PC-9 (cell line): Measurements from ENCODE around the gene RIPK3. TPM values are rescaled to one million over a fixed set of nuclear protein-coding genes. Genes with fewer than 3 reads are reported as not detected.

Experiments
- BruUV-seq: library from RNA; stranded (reverse); fragments of 400-500 nt; replicated peaks from 2 replicates; lab custom pipeline; 2021; lab: Mats Ljungman, UMichigan
- CTCF ChIA-PET: fragments of 300-600 bp; sonication (Branson Sonifier 250); formaldehyde crosslinking; loops from one replicate; lab custom pipeline; 2022; ENCODE audit warnings: antibody characterized with exemption; lab: Charles Lee
- POLR2A ChIA-PET: fragments of 300-600 bp; sonication (Branson Sonifier 250); formaldehyde crosslinking; loops from one replicate; lab custom pipeline; 2022; ENCODE audit warnings: antibody characterized with exemption; ENCODE audit not compliant: unreplicated experiment; lab: Charles Lee
- DNase-seq, 2 experiments: peaks; one replicate each; pipeline versions ENCODE4 v3.0.0 to v3.0.0-alpha.2; 2015 to 2022; ENCODE audit warnings: mixed read lengths in 1 of 2
- H2AFZ ChIP-seq: fragments of 200-600 bp; sonication (generic); 2 replicates; pipeline ENCODE4 v1.8.1; 2017; ENCODE audit warnings: antibody characterized with exemption
- H3F3A ChIP-seq: fragments of 200-600 bp; sonication (generic); 2 replicates; pipeline ENCODE4 v1.8.1; 2017; ENCODE audit warnings: antibody characterized with exemption, mild to moderate bottlenecking, low read depth; ENCODE audit not compliant: insufficient read depth
- H3K27ac ChIP-seq: fragments of 200-600 bp; sonication (generic); 2 replicates; pipeline ENCODE4 v1.6.1; 2016; ENCODE audit warnings: mixed run types
- H3K27me3 ChIP-seq: fragments of 200-600 bp; sonication (generic); 2 replicates; pipeline ENCODE4 v1.6.1; 2016; ENCODE audit warnings: low read depth, mixed run types; ENCODE audit not compliant: insufficient read depth
- H3K36me3 ChIP-seq: fragments of 200-600 bp; sonication (generic); 2 replicates; pipeline ENCODE4 v1.6.1; 2016; ENCODE audit warnings: low read depth, mixed run types
- H3K4me1 ChIP-seq: fragments of 200-600 bp; sonication (generic); replicated peaks from 2 replicates; pipeline ENCODE4 v1.6.1; 2016; ENCODE audit warnings: mixed run types; ENCODE audit not compliant: insufficient read depth
- H3K4me2 ChIP-seq: fragments of 200-600 bp; sonication (generic); 2 replicates; pipeline ENCODE4 v1.6.1; 2017; ENCODE audit warnings: mixed run types
- H3K4me3 ChIP-seq: fragments of 200-600 bp; sonication (generic); 2 replicates; pipeline ENCODE4 v1.6.1; 2016; ENCODE audit warnings: mixed run types
- H3K79me2 ChIP-seq: fragments of 200-600 bp; sonication (generic); 2 replicates; pipeline ENCODE4 v1.6.1; 2017; ENCODE audit warnings: low read depth, mixed run types
- H3K9me2 ChIP-seq: fragments of 200-600 bp; sonication (generic); 2 replicates; pipeline ENCODE4 v1.8.1; 2017; ENCODE audit warnings: mild to moderate bottlenecking; ENCODE audit not compliant: insufficient read depth
- H3K9me3 ChIP-seq: fragments of 200-600 bp; sonication (generic); 2 replicates; pipeline ENCODE4 v1.8.1; 2016; ENCODE audit warnings: low read depth; ENCODE audit not compliant: insufficient read depth
- H4K20me1 ChIP-seq: fragments of 200-600 bp; sonication (generic); 2 replicates; pipeline ENCODE4 v1.8.1; 2017; ENCODE audit not compliant: insufficient read depth
- CTCF ChIP-seq: fragments of 200-600 bp; sonication (generic); conservative IDR thresholded peaks from 2 replicates; pipeline ENCODE4 v1.6.1; 2017; ENCODE audit warnings: mixed run types, antibody characterized with exemption, mild to moderate bottlenecking, moderate library complexity
- EZH2 ChIP-seq: fragments of 200-600 bp; sonication (generic); IDR thresholded peaks from 2 replicates; pipeline ENCODE4 v1.8.0; 2017; ENCODE audit warnings: antibody characterized with exemption, low read depth
- intact Hi-C: fragments of 100-400 bp; cut with micrococcal nuclease; formaldehyde crosslinking; loops from one replicate; pipeline ENCODE4 v1.10.0; 2022; ENCODE audit not compliant: unreplicated experiment
- total RNA-seq: library from RNA; stranded (reverse); gene quantifications from 2 replicates; pipeline ENCODE4 v1.2.3, GENCODE V29; 2021

Gene RIPK3
- total RNA-seq, 1 experiment from 2014 or later = 6.4 TPM

DNA sequence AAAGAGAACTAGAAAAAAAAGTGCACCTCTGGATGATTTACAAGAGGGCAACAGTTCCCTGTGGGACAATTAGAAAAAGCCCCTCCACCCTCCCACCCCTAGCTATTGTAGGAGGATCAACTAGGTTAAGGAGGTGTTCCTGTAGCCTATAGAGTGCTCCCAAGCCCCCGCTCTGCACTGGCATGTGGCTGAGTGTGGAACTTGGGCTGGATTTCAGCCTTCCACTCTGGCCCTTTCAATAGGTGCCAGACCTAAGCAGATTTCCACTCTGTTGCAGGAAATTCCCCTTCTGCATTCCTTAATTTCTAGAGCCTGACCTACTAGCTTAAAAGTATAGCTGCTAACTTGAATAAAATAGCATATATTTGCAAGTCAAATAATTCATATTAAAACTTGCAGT lies 31.0 kb upstream of the RIPK3 start:
- H3F3A ChIP-seq = 0 out of 2 replicates have a peak, but pooled peaks cover 3% of the 10 kb centered on the region
- no peak for DNase-seq
- ChIA-PET POLR2A (interaction anchor here (0.6 kb wide), 1 partner anchor 21 kb away, joined by 3 read pairs; no protein-coding TSS in a partner anchor), CTCF (no interaction called here)
- H3K79me2 ChIP-seq = no peaks in the 10 kb centered on the region
- TF ChIP-seq EZH2 = no peak
- no peak for TF ChIP-seq CTCF
- no peaks in the 10 kb centered on the region for H3K9me2 ChIP-seq
- no peak overlapping the region for H3K4me3 ChIP-seq
- no peaks in the 10 kb centered on the region; the same call in none of the 2 replicates for H3K4me1 ChIP-seq
- no peaks in the 10 kb centered on the region for H4K20me1 ChIP-seq
- H3K36me3 ChIP-seq = no peaks in the 10 kb centered on the region
- H3K27me3 ChIP-seq = no peaks in the 10 kb centered on the region
- no peaks in the 10 kb centered on the region for H3K9me3 ChIP-seq
- no peak overlapping the region for H2AFZ ChIP-seq
- intact Hi-C loops = no loop called here
- H3K4me2 ChIP-seq = no peak overlapping the region
- BruUV-seq = no TSS peak
- H3K27ac ChIP-seq = no peak overlapping the region

DNA sequence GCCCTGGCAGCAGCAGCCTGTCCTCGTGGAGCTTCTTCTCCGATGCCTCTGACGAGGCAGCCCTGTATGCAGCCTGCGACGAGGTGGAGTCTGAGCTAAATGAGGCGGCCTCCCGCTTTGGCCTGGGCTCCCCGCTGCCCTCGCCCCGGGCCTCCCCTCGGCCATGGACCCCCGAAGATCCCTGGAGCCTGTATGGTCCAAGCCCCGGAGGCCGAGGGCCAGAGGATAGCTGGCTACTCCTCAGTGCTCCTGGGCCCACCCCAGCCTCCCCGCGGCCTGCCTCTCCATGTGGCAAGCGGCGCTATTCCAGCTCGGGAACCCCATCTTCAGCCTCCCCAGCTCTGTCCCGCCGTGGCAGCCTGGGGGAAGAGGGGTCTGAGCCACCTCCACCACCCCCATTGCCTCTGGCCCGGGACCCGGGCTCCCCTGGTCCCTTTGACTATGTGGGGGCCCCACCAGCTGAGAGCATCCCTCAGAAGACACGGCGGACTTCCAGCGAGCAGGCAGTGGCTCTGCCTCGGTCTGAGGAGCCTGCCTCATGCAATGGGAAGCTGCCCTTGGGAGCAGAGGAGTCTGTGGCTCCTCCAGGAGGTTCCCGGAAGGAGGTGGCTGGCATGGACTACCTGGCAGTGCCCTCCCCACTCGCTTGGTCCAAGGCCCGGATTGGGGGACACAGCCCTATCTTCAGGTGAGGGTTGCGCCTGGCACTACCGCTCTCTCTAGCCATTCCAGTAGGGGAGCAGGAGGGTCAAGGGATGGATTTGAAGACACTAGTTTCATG lies 30.3 kb upstream of the RIPK3 start:
- Histone ChIP-seq H3K36me3 (no peaks in the 10 kb centered on the region), H3K9me3 (no peaks in the 10 kb centered on the region), H4K20me1 (no peaks in the 10 kb centered on the region), H3F3A (peaks cover 8% of the 10 kb centered on the region; the same call in 1 of the 2 replicates), H3K79me2 (no peaks in the 10 kb centered on the region), H3K4me2 (no peak overlapping the region), H3K27me3 (no peaks in the 10 kb centered on the region), H3K9me2 (no peaks in the 10 kb centered on the region), H3K27ac (no peak overlapping the region), H2AFZ (no peak overlapping the region), H3K4me3 (no peak overlapping the region), H3K4me1 (peaks cover 4% of the 10 kb centered on the region)
- no TSS peak for BruUV-seq
- intact Hi-C loops = no loop called here
- CTCF ChIA-PET = no interaction called here
- TF ChIP-seq CTCF = no peak
- no peak for TF ChIP-seq EZH2
- no peak for DNase-seq
- POLR2A ChIA-PET = no interaction called here

DNA sequence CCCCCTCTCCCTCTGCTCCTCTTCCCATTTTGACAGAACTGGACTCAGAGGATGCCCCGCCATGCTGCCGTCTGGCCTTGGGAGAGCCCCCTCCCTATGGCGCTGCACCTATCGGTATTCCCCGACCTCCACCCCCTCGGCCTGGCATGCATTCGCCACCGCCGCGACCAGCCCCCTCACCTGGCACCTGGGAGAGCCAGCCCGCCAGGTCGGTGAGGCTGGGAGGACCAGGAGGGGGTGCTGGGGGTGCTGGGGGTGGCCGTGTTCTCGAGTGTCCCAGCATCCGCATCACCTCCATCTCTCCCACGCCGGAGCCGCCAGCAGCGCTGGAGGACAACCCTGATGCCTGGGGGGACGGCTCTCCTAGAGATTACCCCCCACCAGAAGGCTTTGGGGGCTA lies 29.7 kb upstream of the RIPK3 start:
- Histone ChIP-seq H2AFZ (no peak overlapping the region), H3K4me1 (peaks cover 7% of the 10 kb centered on the region), H3K27me3 (no peaks in the 10 kb centered on the region), H3K9me2 (no peaks in the 10 kb centered on the region), H4K20me1 (no peaks in the 10 kb centered on the region), H3K79me2 (no peaks in the 10 kb centered on the region), H3F3A (peaks cover 10% of the 10 kb centered on the region; the same call in 1 of the 2 replicates), H3K27ac (no peak overlapping the region), H3K9me3 (no peaks in the 10 kb centered on the region), H3K36me3 (no peaks in the 10 kb centered on the region), H3K4me3 (no peak overlapping the region), H3K4me2 (no peak overlapping the region)
- TF ChIP-seq EZH2 = no peak
- TF ChIP-seq CTCF = no peak
- POLR2A ChIA-PET = no interaction called here
- no peak for DNase-seq
- BruUV-seq = no TSS peak
- intact Hi-C loops = no loop called here
- CTCF ChIA-PET = no interaction called here
